ENCODE results near the gene ECSIT.

- no peak for TF ChIP-seq CTCF (IDR thresholded peaks at IDR 0.05)
- no peak for TF ChIP-seq EZH2 (IDR thresholded peaks at IDR 0.05; ENCODE audit: borderline replicate concordance, insufficient read depth, low read depth, low read length, poor library complexity, severe bottlenecking)
Measured at GRCh38 chr19:11540645-11541044, 11.7 kb upstream of the ECSIT start.

Measured in B cell (primary cell).